ENCODE data around the gene KANK2.

DNA sequence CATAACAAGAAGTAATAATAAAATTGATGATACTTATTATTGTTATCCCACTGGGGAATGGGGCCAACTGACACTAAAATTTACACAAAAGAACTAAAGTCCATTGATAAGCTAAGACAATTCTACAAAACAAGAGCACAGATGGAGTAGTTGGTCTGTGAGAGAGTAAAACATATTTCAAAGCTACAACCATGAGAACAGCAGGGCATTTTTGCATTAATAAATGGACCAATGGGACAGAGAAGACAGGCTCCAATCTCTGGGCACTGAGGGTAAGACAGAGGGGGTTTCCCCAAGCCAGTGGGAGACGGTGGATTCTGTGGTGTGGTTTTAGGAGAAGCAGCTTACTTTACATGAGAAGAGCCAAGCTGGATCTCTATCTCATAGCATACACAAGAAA lies 14.4 kb downstream of the KANK2 start:
- TF ChIP-seq, protein P1, sequence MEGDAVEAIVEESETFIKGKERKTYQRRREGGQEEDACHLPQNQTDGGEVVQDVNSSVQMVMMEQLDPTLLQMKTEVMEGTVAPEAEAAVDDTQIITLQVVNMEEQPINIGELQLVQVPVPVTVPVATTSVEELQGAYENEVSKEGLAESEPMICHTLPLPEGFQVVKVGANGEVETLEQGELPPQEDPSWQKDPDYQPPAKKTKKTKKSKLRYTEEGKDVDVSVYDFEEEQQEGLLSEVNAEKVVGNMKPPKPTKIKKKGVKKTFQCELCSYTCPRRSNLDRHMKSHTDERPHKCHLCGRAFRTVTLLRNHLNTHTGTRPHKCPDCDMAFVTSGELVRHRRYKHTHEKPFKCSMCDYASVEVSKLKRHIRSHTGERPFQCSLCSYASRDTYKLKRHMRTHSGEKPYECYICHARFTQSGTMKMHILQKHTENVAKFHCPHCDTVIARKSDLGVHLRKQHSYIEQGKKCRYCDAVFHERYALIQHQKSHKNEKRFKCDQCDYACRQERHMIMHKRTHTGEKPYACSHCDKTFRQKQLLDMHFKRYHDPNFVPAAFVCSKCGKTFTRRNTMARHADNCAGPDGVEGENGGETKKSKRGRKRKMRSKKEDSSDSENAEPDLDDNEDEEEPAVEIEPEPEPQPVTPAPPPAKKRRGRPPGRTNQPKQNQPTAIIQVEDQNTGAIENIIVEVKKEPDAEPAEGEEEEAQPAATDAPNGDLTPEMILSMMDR (IDR thresholded peaks at IDR 0.05), result no peak
- TF ChIP-seq POLR2A (IDR thresholded peaks at IDR 0.05) (no peak), EP300 (IDR thresholded peaks at IDR 0.05) (no peak)

All from suprapubic skin (tissue), 3 donors.